ENCODE data around the gene SLC34A1.

The SLC34A1 gene

GRCh38 chr5:177396807-177397206, 12.6 kb downstream of the SLC34A1 start:
- Histone ChIP-seq H3K27ac (ENCODE audit: insufficient read depth, low read length, poor library complexity, severe bottlenecking) (no peak overlapping the region), H3K4me3 (ENCODE audit: insufficient read depth, low read depth, low read length, poor library complexity, severe bottlenecking) (no peak overlapping the region), H3K4me1 (ENCODE audit: control insufficient read depth, insufficient read depth, low read length, poor library complexity, severe bottlenecking) (no peaks in the 10 kb centered on the region), H3K9me3 (ENCODE audit: control insufficient read depth, low read length) (no peaks in the 10 kb centered on the region), H3K27me3 (replicated peaks; ENCODE audit: control insufficient read depth, insufficient read depth, low read length, poor library complexity, severe bottlenecking) (no peaks in the 10 kb centered on the region), H3K36me3 (ENCODE audit: control insufficient read depth, insufficient read depth, low read length) (no peaks in the 10 kb centered on the region)
- no peak for DNase-seq

GRCh38 chr5:177397875-177398390, 13.7 kb downstream of the SLC34A1 start:
- no peaks in the 10 kb centered on the region for H3K9me3 ChIP-seq (ENCODE audit: control insufficient read depth, low read length)
- H3K36me3 ChIP-seq (ENCODE audit: control insufficient read depth, insufficient read depth, low read length): no peaks in the 10 kb centered on the region
- H3K4me3 ChIP-seq (ENCODE audit: insufficient read depth, low read depth, low read length, poor library complexity, severe bottlenecking): no peak overlapping the region
- H3K4me1 ChIP-seq (ENCODE audit: control insufficient read depth, insufficient read depth, low read length, poor library complexity, severe bottlenecking): peaks cover 7% of the 10 kb centered on the region
- no peaks in the 10 kb centered on the region for H3K27me3 ChIP-seq (replicated peaks; ENCODE audit: control insufficient read depth, insufficient read depth, low read length, poor library complexity, severe bottlenecking)
- DNase-seq: no peak
- no peak overlapping the region for H3K27ac ChIP-seq (ENCODE audit: insufficient read depth, low read length, poor library complexity, severe bottlenecking)

GRCh38 chr5:177399997-177400868, 16.0 kb downstream of the SLC34A1 start, which contains the start of gene PFN3:
PFN3 (minus strand) TSS chr5:177400661; CDS start chr5:177400576, 85 bp downstream.
- DNase-seq: no peak
- H3K27me3 ChIP-seq (replicated peaks; ENCODE audit: control insufficient read depth, insufficient read depth, low read length, poor library complexity, severe bottlenecking): no peaks in the 10 kb centered on the region
- H3K27ac ChIP-seq (ENCODE audit: insufficient read depth, low read length, poor library complexity, severe bottlenecking): no peak within 1 kb of the TSS
- peaks cover 26% of the 10 kb centered on the region for H3K4me1 ChIP-seq (ENCODE audit: control insufficient read depth, insufficient read depth, low read length, poor library complexity, severe bottlenecking)
- H3K4me3 ChIP-seq (ENCODE audit: insufficient read depth, low read depth, low read length, poor library complexity, severe bottlenecking): no peak within 1 kb of the TSS
- no peaks in the 10 kb centered on the region for H3K9me3 ChIP-seq (ENCODE audit: control insufficient read depth, low read length)
- H3K36me3 ChIP-seq (ENCODE audit: control insufficient read depth, insufficient read depth, low read length): no peaks in the 10 kb centered on the region

- DNase-seq: peak; percentile 40 to 55 (median 44)
- no peaks in the 10 kb centered on the region for H3K9me3 ChIP-seq (ENCODE audit: control insufficient read depth, low read length)
- peak overlapping the region; percentile 41 for H3K4me3 ChIP-seq (ENCODE audit: insufficient read depth, low read depth, low read length, poor library complexity, severe bottlenecking)
- no peaks in the 10 kb centered on the region for H3K27me3 ChIP-seq (replicated peaks; ENCODE audit: control insufficient read depth, insufficient read depth, low read length, poor library complexity, severe bottlenecking)
- no peaks in the 10 kb centered on the region for H3K36me3 ChIP-seq (ENCODE audit: control insufficient read depth, insufficient read depth, low read length)
- H3K27ac ChIP-seq (ENCODE audit: insufficient read depth, low read length, poor library complexity, severe bottlenecking): peak overlapping the region; percentile 71
- H3K4me1 ChIP-seq (ENCODE audit: control insufficient read depth, insufficient read depth, low read length, poor library complexity, severe bottlenecking): peaks cover 26% of the 10 kb centered on the region
Observed at GRCh38 chr5:177402271-177403043, 18.2 kb downstream of the SLC34A1 start.

DNA sequence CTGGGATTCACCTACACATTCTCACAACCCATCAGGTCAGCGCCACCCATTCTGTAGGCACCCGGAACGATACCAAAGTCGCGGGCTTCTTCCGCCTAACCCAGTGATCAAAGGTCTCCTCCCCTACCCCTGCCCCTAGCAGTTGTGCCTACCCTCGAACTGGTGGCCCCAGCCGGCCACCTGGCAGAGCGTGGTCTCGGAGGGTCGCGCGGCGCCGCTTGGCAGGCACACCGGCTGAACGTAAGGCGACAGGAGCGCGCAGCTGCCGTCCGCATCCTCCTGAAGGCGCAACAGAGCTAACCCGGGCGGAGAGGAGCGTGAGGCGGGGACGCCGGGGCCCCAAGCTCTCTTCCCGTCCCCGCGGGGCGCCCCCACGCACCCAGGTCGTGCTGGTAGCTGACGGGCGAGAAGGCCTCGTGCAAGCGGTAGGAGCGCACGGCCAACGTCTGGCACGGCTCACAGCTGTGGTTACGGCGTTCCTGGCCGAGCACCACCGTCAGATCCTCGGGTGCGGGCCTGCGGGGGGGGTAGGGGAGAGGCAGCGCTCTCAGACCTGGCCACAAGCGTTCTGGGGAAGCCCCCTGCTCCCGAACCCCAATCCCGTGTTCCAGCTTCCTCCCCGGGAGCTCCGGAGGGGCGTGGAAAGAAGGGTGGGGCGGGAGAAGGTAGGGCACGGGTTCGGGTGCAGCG, 19.0 kb downstream of the SLC34A1 start:
- no peaks in the 10 kb centered on the region for H3K9me3 ChIP-seq (ENCODE audit: control insufficient read depth, low read length)
- H3K4me1 ChIP-seq (ENCODE audit: control insufficient read depth, insufficient read depth, low read length, poor library complexity, severe bottlenecking): peaks cover 26% of the 10 kb centered on the region
- DNase-seq: peak; percentile 47 to 64 (median 53)
- H3K27ac ChIP-seq (ENCODE audit: insufficient read depth, low read length, poor library complexity, severe bottlenecking): peak overlapping the region; percentile 71
- no peaks in the 10 kb centered on the region for H3K27me3 ChIP-seq (replicated peaks; ENCODE audit: control insufficient read depth, insufficient read depth, low read length, poor library complexity, severe bottlenecking)
- no peaks in the 10 kb centered on the region for H3K36me3 ChIP-seq (ENCODE audit: control insufficient read depth, insufficient read depth, low read length)
- H3K4me3 ChIP-seq (ENCODE audit: insufficient read depth, low read depth, low read length, poor library complexity, severe bottlenecking): peak overlapping the region; percentile 41

GRCh38 chr5:177403792-177404640, 19.8 kb downstream of the SLC34A1 start:
- Histone ChIP-seq H3K36me3 (ENCODE audit: control insufficient read depth, insufficient read depth, low read length) (no peaks in the 10 kb centered on the region), H3K27me3 (replicated peaks; ENCODE audit: control insufficient read depth, insufficient read depth, low read length, poor library complexity, severe bottlenecking) (no peaks in the 10 kb centered on the region), H3K4me1 (ENCODE audit: control insufficient read depth, insufficient read depth, low read length, poor library complexity, severe bottlenecking) (peaks cover 26% of the 10 kb centered on the region), H3K27ac (ENCODE audit: insufficient read depth, low read length, poor library complexity, severe bottlenecking) (peak overlapping the region; percentile 71), H3K9me3 (ENCODE audit: control insufficient read depth, low read length) (no peaks in the 10 kb centered on the region), H3K4me3 (ENCODE audit: insufficient read depth, low read depth, low read length, poor library complexity, severe bottlenecking) (peak overlapping the region; percentile 41)
- DNase-seq: peak; percentile 75 to 80 (median 80)

- H3K4me1 ChIP-seq (ENCODE audit: control insufficient read depth, insufficient read depth, low read length, poor library complexity, severe bottlenecking): peaks cover 26% of the 10 kb centered on the region
- no peaks in the 10 kb centered on the region for H3K36me3 ChIP-seq (ENCODE audit: control insufficient read depth, insufficient read depth, low read length)
- no peaks in the 10 kb centered on the region for H3K27me3 ChIP-seq (replicated peaks; ENCODE audit: control insufficient read depth, insufficient read depth, low read length, poor library complexity, severe bottlenecking)
- H3K9me3 ChIP-seq (ENCODE audit: control insufficient read depth, low read length): no peaks in the 10 kb centered on the region
- DNase-seq: no peak
- H3K4me3 ChIP-seq (ENCODE audit: insufficient read depth, low read depth, low read length, poor library complexity, severe bottlenecking): peak overlapping the region; percentile 41
- H3K27ac ChIP-seq (ENCODE audit: insufficient read depth, low read length, poor library complexity, severe bottlenecking): peak overlapping the region; percentile 71
Observed at GRCh38 chr5:177404641-177405179, 20.5 kb downstream of the SLC34A1 start.

DNA sequence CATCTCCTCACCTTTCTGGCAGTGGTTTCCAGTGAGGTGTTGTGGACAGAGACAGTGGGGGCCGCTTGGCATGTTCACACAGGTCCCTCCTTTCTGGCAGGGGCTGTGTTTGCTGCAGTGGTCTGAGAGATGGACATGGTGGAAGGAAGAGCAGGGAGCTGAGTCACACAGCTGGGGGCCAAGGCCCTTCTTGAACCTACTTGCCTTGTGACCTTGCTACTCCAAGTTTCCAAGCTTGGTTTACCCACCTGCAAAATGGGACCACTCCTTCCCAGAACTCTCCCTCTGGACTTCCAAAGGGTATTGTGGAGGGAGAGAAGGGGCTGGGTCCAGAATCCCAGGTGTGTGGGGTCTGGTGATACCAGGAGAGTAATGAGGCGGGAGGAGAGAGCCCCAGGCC, 21.1 kb downstream of the SLC34A1 start:
- no peaks in the 10 kb centered on the region for H3K27me3 ChIP-seq (replicated peaks; ENCODE audit: control insufficient read depth, insufficient read depth, low read length, poor library complexity, severe bottlenecking)
- H3K27ac ChIP-seq (ENCODE audit: insufficient read depth, low read length, poor library complexity, severe bottlenecking): no peak overlapping the region
- no peak for DNase-seq
- H3K9me3 ChIP-seq (ENCODE audit: control insufficient read depth, low read length): no peaks in the 10 kb centered on the region
- H3K36me3 ChIP-seq (ENCODE audit: control insufficient read depth, insufficient read depth, low read length): no peaks in the 10 kb centered on the region
- peaks cover 26% of the 10 kb centered on the region for H3K4me1 ChIP-seq (ENCODE audit: control insufficient read depth, insufficient read depth, low read length, poor library complexity, severe bottlenecking)
- no peak overlapping the region for H3K4me3 ChIP-seq (ENCODE audit: insufficient read depth, low read depth, low read length, poor library complexity, severe bottlenecking)

DNA sequence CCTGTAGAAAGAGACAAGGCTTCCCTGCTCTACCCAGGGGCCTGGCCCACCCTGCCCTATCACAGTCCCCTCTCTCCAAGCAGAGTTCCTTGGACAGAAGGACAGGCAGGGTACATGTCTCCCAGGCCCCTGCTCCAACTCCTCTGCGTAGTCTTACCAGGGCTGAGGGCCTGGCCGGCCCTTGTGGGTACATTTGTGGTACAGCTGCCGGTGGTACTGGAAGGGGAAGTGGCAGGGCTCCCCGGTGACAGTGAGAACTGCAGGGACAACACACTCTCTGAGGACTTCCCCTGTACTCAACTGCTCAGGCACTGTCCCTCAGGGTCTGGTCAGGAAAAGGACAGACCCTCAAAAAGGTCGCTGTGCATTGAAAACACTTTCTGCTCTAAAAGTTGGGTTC, 21.6 kb downstream of the SLC34A1 start:
- Histone ChIP-seq H3K9me3 (ENCODE audit: control insufficient read depth, low read length) (no peaks in the 10 kb centered on the region), H3K4me1 (ENCODE audit: control insufficient read depth, insufficient read depth, low read length, poor library complexity, severe bottlenecking) (peaks cover 26% of the 10 kb centered on the region), H3K4me3 (ENCODE audit: insufficient read depth, low read depth, low read length, poor library complexity, severe bottlenecking) (no peak overlapping the region), H3K27me3 (replicated peaks; ENCODE audit: control insufficient read depth, insufficient read depth, low read length, poor library complexity, severe bottlenecking) (no peaks in the 10 kb centered on the region), H3K27ac (ENCODE audit: insufficient read depth, low read length, poor library complexity, severe bottlenecking) (no peak overlapping the region), H3K36me3 (ENCODE audit: control insufficient read depth, insufficient read depth, low read length) (no peaks in the 10 kb centered on the region)
- no peak for DNase-seq
